Esophagus squamous epithelium (tissue), 5 donors: ENCODE data around the gene SMTN. TPM values are rescaled to one million over a fixed set of nuclear protein-coding genes. Genes with fewer than 3 reads are reported as not detected.
A peak's percentile ranks its signal among the peaks of the same experiment; 100 is the strongest.
"Not testable (repeated sequence)": the region's sequence is repeated elsewhere in the genome, so short reads cannot be mapped to it uniquely, and the experiment has no call there.

Source experiments
- DNase-seq: peaks from one replicate; lab custom pipeline; 2025; lab: John Stamatoyannopoulos, UW
- H3K27ac ChIP-seq, 4 donors: fragments of 200-600 bp; sonication (generic); one replicate each; pipeline ENCODE4 v1.5.1; 2016 to 2019; ENCODE audit warnings: mild to moderate bottlenecking in 1 of 4
- H3K27me3 ChIP-seq, 4 donors: fragments of 200-600 bp; sonication (generic); 1 replicate in 3 of 4; 2 replicates in 1 of 4; pipeline versions ENCODE4 v1.5.1 to v1.6.0; 2017 to 2021; ENCODE audit warnings: antibody characterized with exemption in 1 of 4
- H3K36me3 ChIP-seq, 3 donors: fragments of 200-600 bp; sonication (generic); one replicate each; pipeline ENCODE4 v1.5.1; 2016 to 2019
- H3K4me1 ChIP-seq, 3 donors: fragments of 200-600 bp; sonication (generic); one replicate each; pipeline ENCODE4 v1.5.1; 2017 to 2019
- H3K4me3 ChIP-seq, 4 donors: fragments of 200-600 bp; sonication (generic); 1 replicate in 3 of 4; 2 replicates in 1 of 4; pipeline ENCODE4 v1.5.1; 2016 to 2019; ENCODE audit warnings: mild to moderate bottlenecking in 2 of 4, moderate library complexity in 1 of 4
- H3K9me3 ChIP-seq, 3 donors: fragments of 200-600 bp; sonication (generic); one replicate each; pipeline ENCODE4 v1.5.1; 2016 to 2019
- CTCF ChIP-seq, 6 experiments: fragments of 450-650 bp in 4 of 6; fragments of 200-600 bp in 2 of 6; sonication (generic) in 2 of 6; IDR thresholded peaks; one replicate each; pipeline ENCODE4 v1.5.1; 2016 to 2019; ENCODE audit warnings: antibody characterized with exemption in 6 of 6, mild to moderate bottlenecking in 4 of 6, moderate library complexity in 4 of 6
- POLR2A ChIP-seq, 4 donors: fragments of 450-650 bp; IDR thresholded peaks; one replicate each; pipeline ENCODE4 v1.6.1; 2017; ENCODE audit warnings: antibody characterized with exemption in 4 of 4, mild to moderate bottlenecking in 4 of 4, moderate library complexity in 3 of 4
- WGBS, 2 donors: methylation state at CpG; one replicate each; pipeline ENCODE4 v1.1.5; 2018; 5-methylcytosine and 5-hydroxymethylcytosine counted together
- intact Hi-C: fragments of 100-400 bp; cut with DNase I; formaldehyde crosslinking; loops from one replicate; pipeline ENCODE4 v1.15.0; 2022
- total RNA-seq, 4 donors: library from RNA; depleted of rRNA; stranded (reverse); fragments of >200 nt; gene quantifications; one replicate each; pipeline ENCODE4 v1.1.0, GENCODE V29; 2016
- donor health status: DM: yes; HTN: yes; CAD: no.

The SMTN gene
- total RNA-seq, 4 donors from 2014 or later: 28.2 to 158 (median 45.8) TPM

GRCh38 chr22:31048570-31048969 is 32.5 kb upstream of the SMTN start:
- WGBS, 2 donors: 83 to 88% methylated on average over 4 of the region's 4 CpGs
- H3K9me3 ChIP-seq: no peaks in the 10 kb centered on the region
- no peaks in the 10 kb centered on the region for H3K36me3 ChIP-seq
- intact Hi-C loops: no loop called here
- H3K4me1 ChIP-seq: peaks cover 0 to 28% (median 19%) of the 10 kb centered on the region in 3 donors
- no peaks in the 10 kb centered on the region for H3K27me3 ChIP-seq
- peak overlapping the region in 1 of 4 donors; percentile 10 for H3K27ac ChIP-seq
- H3K4me3 ChIP-seq: no peak overlapping the region
- DNase-seq: no peak
- TF ChIP-seq POLR2A (IDR thresholded peaks at IDR 0.05): no peak
- TF ChIP-seq CTCF (IDR thresholded peaks at IDR 0.05): no peak

GRCh38 chr22:31049815-31050420 is 31.2 kb upstream of the SMTN start:
- DNase-seq: no peak
- no peaks in the 10 kb centered on the region for H3K27me3 ChIP-seq

DNA sequence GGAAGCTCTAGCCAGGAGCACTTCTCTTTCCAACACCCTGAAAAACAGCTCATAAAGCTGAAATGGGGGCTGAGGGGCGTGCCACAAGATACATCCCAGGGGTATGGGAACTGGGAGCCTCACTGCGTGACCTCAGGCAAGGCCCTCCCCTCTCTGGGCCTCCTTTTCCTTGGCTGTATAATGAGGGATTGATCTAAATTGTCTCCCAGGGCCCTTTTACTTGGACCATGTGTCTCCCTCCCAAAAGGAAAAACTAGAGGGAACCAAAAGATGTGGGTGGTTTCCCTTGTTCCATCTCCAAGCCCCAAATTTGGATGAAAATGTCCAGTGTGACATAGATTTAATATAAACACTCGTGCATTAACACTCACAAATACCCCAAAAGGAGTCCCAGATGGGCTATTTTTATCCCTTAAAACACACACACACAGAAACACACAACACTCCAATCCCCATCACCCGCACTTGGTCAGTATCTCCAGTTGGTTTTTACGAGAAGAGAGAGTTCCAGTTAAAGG is 25.9 kb upstream of the SMTN start:
- no peaks in the 10 kb centered on the region for H3K36me3 ChIP-seq
- no peaks in the 10 kb centered on the region for H3K27me3 ChIP-seq
- H3K9me3 ChIP-seq: no peaks in the 10 kb centered on the region
- no peak overlapping the region for H3K4me3 ChIP-seq
- H3K27ac ChIP-seq: peak overlapping the region; percentile 60 to 93 (median 89)
- no peak for TF ChIP-seq CTCF (IDR thresholded peaks at IDR 0.05)
- no peak for TF ChIP-seq POLR2A (IDR thresholded peaks at IDR 0.05)
- peaks cover 11 to 29% (median 15%) of the 10 kb centered on the region in 3 donors for H3K4me1 ChIP-seq
- DNase-seq: no peak
- WGBS, 2 donors: 23 to 58% methylated on average over 3 of the region's 5 CpGs
- intact Hi-C loops: no loop called here

More at GRCh38 chr22:31049815-31050420, 31.2 kb upstream of the SMTN start:
- TF ChIP-seq POLR2A (IDR thresholded peaks at IDR 0.05) (no peak), CTCF (IDR thresholded peaks at IDR 0.05) (no peak)
- Histone ChIP-seq H3K4me1 (peaks cover 2 to 27% (median 17%) of the 10 kb centered on the region in 3 donors), H3K27ac (no peak overlapping the region), H3K9me3 (no peaks in the 10 kb centered on the region), H3K36me3 (no peaks in the 10 kb centered on the region), H3K4me3 (no peak overlapping the region)
- 49 to 58% methylated on average over 3 of the region's 3 CpGs for WGBS, 2 donors
- intact Hi-C loops: no loop called here

DNA sequence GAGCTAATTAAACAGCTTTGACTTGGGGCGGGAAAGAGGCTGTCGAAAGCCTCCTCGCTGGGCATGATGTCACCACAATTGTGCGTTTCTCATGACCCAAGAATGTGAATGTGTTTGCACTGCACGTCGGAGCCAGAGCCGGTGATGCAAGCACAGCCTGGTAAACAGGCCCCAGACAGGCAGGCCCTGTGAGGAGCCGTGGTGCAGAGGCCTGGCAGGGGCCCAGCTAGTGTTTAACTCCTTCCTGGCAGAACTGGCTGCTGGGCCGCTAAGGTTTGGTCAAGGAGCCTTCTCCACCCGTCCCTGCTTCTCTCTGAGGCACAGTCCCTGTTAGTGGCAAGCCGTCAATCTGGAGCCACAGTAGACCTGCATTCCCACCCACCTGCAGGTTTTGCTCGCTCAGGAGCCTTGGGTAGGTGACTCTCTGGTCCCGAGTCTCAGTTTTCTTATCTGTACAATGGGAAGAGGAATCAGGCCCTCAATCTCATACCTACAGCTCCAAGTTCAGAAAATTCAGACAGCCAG is 25.4 kb upstream of the SMTN start:
- Histone ChIP-seq H3K4me1 (peaks cover 11 to 29% (median 15%) of the 10 kb centered on the region in 3 donors), H3K4me3 (no peak overlapping the region), H3K36me3 (no peaks in the 10 kb centered on the region), H3K9me3 (no peaks in the 10 kb centered on the region), H3K27ac (peak overlapping the region; percentile 60 to 93 (median 89)), H3K27me3 (no peaks in the 10 kb centered on the region)
- 50 to 63% methylated on average over 4 to 7 of the region's 13 CpGs for WGBS, 2 donors
- no peak for DNase-seq
- TF ChIP-seq CTCF (IDR thresholded peaks at IDR 0.05): no peak
- TF ChIP-seq POLR2A (IDR thresholded peaks at IDR 0.05): no peak
- intact Hi-C loops: no loop called here

DNA sequence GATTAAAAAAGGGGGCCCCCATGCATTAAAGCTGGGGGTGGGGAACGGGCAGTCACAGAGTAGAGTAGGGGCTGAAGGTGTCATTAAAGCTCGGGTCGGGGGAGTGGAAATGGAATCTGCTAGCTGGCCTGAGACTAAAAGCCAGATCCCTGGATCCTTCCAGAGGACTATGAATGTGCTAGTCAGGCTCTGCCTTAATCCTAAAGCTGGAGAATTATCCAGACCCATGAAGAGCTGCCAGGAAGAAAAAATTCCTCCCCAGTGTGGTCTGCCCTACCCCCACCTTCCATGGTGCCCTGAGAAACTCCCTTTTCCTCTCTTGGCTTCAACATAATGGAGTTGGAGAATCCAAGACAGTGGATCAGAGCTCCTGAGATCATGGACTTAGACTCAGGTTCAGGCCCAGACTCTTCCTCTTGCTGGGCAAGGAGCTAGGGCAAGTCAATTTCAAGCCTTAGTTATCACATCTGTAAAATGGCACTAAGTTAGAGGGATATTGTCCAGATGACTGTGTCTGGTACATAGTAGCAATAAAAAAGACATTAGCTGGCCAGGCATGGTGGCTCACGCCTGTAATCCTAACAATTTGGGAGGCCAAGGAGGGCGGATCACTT is 24.0 kb upstream of the SMTN start:
- intact Hi-C loops: no loop called here
- peak overlapping the region in 3 of 4 donors; percentile 88 to 93 (median 90) for H3K27ac ChIP-seq
- H3K36me3 ChIP-seq: no peaks in the 10 kb centered on the region
- H3K4me1 ChIP-seq: peaks cover 11 to 32% (median 15%) of the 10 kb centered on the region in 3 donors
- 53 to 77% methylated on average over 5 of the region's 5 CpGs for WGBS, 2 donors
- no peak for TF ChIP-seq POLR2A (IDR thresholded peaks at IDR 0.05)
- no peak for TF ChIP-seq CTCF (IDR thresholded peaks at IDR 0.05)
- H3K9me3 ChIP-seq: no peaks in the 10 kb centered on the region
- no peaks in the 10 kb centered on the region for H3K27me3 ChIP-seq
- H3K4me3 ChIP-seq: no peak overlapping the region
- DNase-seq: no peak

- WGBS, 2 donors: 66 to 69% methylated on average over 5 to 6 of the region's 6 CpGs
- DNase-seq, intact Hi-C loops, H3K4me3 ChIP-seq, H3K36me3 ChIP-seq, H3K27me3 ChIP-seq, H3K9me3 ChIP-seq, H3K27ac ChIP-seq: not testable (repeated sequence)
- peaks cover 11 to 34% (median 13%) of the 10 kb centered on the region in 3 donors for H3K4me1 ChIP-seq
These were observed 21.5 kb upstream of the SMTN start for GRCh38 chr22:31059663-31060062.
